DLD1 (cell line): Measurements from ENCODE around the gene BCL2L1.
"Not testable (repeated sequence)": the region's sequence is repeated elsewhere in the genome, so short reads cannot be mapped to it uniquely, and the experiment has no call there.

Experiments
- in situ Hi-C: cut with HindIII; loops from 2 replicates; pipeline ENCODE4 v1.10.0; 2017; ENCODE audit warnings: low sequenced_read_pairs

BCL2L1 gene

DNA sequence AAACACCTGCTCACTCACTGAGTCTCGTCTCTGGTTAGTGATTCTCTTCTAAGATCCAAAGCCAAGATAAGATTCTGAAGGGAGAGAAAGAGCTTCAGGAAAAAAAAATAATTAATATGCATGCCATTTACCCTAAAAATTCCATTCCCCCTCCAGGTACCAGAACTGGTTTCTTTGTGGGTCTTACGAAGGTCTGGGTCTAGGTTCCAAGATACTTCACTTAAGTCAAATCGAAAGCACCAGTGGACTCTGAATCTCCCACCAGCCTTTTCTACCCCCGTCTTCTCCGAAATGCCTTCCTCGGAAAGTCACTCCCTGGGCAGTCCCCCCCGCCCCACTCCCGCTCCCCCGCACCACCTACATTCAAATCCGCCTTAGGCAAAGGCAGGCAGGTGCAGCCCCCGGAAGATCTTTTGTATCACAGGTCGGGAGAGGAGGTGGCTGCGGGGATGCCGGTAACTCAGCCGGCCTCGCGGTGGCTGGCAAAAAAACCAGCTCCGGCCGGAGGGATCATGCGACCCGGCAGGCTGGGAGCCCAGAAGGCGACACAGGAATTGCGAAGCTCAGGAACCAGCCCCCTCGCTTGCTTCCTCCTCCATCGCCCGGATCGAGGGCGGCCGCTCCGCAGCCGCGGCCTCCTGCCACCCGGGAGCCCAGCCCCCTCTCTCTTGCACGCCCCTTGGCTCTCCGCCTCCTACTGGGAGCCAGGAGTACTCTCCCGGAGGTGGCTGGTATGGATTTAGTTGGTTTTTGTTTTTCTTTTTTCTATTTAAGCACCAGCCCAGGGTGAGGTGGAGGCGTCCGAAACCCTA is at the start of gene BCL2L1:
TSS of gene BCL2L1 (minus strand) at position 612 of the 812 bp plus-strand sequence. CDS start 650 bp downstream, outside the sequence.
- in situ Hi-C loops = no loop called here

DNA sequence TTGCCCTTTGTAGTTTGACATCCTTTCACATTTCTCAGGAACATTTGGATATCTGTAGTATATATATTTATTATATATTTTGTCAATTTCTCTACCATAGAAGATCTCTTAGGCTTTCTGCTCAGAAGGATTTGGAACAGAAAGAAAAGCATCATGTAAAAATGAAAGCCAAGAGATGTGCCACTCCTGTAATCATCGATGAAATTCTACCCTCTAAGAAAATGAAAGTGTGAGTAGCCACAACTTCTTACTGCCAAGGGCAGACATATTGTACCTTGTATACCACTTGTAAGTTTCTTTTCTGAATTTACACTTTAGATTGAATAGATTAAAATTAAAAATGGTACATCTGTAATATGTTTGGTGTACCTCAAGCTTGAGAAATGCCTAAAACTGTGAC is 47.6 kb upstream of the BCL2L1 start:
- in situ Hi-C loops = no loop called here

DNA sequence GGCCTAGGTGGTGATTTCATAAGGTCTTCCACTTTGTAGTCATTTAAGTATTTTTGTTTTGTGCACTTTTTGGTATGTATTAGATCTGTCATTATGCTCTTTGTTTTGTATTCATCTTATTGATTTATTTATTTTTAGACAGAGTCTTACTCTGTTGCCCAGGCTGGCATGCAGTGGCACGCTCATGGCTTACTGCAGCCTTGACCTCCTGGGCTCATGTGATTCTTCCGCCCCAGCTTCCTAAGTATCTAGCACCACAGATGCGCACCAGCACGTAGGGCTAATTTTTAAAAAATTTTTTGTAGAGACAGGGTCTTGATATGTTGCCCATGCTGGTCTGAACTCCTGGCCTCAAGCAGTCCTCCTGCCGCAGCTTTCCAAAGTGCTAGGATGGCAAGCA is 47.0 kb upstream of the BCL2L1 start:
- in situ Hi-C loops = no loop called here

DNA sequence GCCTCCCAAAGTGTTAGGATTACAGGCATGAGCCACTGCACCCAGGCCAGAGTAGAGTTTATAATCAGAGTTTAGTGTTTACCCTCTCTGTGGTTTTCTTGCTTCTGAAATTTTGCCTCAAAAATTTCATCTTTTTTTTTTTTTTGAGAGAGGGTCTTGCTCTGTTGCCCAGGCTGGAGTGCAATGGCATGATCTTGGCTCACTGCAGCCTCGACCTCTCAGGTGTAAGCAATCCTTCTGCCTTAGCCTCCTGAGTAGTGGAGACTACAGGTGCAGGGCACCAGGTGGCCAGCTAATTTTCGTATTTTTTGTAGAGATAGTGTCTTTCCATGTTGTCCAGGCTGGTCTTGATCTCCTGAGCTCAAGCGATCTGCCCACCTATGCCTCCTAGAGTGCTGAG is 45.1 kb upstream of the BCL2L1 start:
- in situ Hi-C loops = no loop called here

DNA sequence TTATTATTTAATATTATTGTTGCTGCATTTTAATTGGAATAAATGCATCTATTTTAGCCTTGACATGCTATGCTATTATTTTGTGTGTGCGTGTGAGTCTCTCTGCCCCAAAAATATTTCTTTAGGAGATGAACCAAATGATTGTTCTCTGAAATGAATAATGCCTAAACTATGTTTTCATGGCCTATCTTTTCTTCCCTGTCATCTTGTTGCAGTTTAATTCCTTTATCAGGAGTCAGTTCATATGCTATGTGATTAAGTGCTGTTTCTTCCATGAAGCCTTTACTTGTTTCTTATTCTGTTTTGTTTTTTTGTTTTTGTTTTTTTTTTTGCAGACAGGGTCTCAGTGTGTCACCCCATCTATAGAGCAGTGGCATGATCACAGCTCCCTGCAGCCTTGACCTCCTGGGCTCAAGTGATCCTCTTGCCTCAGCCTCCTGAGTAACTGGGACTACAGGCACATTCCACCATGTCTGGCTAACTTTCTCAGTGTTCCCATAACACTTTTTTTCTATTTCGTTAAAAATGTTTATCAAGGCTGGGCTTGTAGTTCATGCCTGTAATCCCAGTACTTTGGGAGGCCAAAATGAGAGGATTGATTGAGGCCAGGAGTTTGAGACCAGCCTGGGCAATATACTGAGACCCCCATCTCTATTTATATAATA is 42.1 kb upstream of the BCL2L1 start:
- in situ Hi-C loops = no loop called here

DNA sequence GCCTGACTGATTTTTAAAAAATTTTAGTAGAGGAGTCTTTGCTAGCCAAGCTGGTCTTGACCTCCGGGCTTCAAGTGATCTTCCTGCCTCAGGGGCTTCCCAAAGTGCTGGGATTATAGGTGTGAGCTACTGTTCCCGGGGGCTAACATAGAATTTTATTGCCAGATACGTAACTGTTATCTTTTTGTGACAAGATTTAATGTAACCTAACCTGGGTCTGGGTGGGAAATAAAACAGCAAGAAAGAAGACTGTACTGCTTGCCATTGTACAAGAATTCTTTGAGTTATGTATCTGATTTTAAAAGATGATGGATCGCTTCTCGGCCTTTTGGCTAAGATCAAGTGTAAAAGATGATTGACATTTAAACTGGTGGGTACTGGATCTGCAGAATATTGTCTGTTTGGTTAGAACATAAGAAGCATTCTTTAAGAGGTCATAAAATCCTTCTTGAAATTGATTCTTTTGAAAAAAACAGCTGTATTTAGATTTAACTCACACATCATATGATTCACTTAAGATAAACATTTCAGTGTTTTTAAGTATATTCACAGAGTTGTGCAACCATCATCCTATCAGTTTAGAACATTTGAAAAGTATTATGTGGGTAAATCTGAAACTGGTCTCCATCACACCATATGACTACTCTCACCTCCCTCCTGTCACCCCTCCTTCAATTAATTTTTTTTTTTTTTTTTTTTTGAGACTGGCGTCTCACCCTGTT is 38.0 kb upstream of the BCL2L1 start:
- in situ Hi-C loops = no loop called here

DNA sequence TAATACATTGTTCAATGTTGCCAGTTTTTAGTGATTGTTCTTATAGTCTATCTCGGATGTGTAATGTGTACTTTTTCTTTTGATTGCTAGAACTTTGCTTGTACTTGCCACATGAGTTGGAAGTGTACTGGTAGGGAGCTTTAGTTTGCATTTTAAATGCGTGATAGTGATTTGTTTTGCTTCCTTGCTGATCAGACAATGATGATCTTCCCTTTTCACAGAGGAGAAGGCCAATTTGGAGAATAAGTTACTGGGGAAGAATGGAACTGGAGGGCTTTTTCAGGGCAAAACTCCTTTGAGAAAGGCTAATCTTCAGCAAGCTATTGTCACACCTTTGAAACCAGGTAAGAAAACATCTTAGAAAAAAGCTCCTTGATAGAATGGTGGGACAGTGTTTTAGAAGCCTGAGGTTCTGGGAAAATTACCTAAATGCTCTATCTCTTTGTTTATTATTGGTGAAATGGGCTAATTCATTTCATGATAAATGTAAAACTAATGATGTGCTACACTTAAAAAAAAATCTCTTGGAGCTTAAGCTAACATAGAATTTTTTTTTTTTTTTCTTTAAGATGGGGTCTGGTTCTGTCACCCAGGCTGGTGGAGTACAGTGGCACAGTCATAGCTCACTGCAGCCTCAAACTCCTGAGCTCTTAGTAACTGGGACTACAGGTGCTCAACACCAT is 37.3 kb upstream of the BCL2L1 start:
- in situ Hi-C loops = no loop called here

DNA sequence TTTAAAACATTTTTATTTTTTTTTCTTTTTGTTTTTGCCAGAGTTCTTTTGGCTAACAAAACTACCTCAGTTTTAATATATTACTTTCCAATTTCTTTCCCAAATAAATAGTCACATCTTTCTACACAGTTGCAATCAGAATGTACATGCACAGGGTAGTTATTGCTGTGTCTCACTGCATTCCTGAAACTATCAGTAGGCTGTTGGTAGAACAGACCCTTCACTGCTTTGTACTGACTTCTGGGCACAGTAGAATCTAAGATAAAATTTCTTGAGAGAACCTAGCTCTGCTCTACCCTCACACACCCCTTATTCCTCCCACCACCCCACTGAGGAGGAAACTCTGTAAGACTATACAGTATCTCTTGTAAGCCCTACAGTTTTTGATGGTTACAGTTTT is 36.3 kb upstream of the BCL2L1 start:
- in situ Hi-C loops = no loop called here

DNA sequence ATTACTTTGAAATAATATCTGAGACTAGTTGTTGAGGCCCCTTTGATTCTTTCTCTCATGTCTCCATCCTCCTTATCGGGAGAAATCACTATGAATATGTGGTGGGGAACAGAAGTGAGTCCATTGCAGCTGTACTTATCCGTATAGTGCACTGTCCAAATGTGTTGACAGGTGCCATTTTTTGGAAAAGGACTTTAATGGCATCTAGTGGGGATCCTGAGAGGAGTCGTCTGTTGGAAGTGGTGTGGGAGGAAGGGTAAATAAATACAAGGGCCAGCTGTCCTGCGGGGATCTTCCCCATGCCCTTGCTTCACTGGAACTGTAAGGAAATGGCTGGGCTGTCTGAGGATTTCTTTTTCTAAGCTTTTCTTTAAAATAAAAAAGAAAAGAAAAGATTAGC is 35.9 kb upstream of the BCL2L1 start:
- in situ Hi-C loops = no loop called here

DNA sequence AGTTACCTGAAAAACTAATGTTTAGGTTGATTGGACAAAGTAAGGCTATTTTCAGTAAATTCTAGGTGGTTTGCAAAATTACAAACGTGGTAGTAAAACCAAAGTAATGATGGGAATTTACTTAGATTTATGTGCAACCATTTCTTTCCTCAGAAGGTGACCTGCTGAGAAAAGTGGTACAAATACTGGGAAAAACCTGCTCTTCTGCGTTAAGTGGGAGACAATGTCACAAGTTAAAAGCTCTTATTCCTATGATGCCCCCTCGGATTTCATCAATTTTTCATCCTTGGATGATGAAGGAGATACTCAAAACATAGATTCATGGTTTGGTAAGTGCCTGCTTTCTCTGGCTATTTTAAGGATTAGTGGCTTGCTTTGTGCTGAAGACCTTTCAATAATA is 34.6 kb upstream of the BCL2L1 start:
- in situ Hi-C loops = no loop called here

DNA sequence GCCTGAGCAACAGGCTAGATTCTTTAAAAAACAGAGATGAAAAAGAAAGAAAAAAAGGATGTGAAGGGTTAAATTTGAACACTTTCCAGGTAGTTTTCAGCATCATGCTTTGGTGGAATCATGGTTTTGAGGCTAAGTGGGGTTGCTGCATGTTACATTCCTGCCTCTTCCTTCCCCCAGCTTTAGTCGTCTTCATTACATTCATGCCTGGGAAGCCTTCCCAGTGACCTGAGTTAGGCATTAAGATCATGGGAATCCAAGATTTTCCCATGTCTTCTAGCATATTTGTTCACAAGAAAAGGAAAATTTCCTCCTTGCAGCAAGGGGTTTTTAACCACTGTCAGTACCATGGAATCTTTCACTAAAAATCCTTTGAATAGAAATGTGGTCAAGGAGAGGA is 28.5 kb upstream of the BCL2L1 start:
- in situ Hi-C loops = no loop called here

DNA sequence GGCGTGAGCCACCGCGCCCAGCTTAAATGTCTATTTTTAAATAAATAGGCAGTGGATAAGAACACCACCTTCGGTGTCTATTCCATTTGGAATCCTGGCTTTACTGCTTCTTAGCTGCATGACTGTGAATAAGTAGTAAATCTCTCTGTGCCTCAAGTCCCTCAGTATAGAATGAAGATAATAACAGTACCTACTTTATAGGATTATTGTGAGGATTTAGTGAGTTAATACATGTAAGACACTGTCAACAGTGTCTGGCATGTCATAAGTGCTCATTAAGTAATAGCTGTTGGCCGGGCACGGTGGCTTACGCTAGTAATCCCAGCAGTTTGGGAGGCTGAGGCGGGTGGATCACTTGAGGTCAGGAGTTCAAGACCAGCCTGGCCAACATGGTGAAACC is 26.6 kb upstream of the BCL2L1 start:
- in situ Hi-C loops = no loop called here

DNA sequence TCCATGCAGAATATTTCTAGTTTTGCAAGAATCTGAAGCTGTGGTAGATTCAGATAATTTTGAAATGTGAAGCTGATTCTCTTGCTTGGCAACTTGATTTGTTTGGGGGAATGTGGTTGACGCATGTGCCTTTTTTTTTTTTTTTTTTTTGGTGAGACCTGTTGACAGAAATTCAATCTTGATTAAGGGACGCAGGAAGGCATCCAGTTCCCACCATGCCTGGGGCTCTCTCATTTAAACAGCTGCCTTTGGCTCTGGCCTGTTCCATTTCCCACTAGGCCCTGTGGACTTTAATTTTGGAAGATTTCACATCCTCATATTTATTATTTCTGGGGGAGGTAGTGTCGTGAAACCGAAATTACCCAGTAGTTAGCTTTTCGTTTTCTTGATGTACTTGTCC is 25.0 kb upstream of the BCL2L1 start:
- in situ Hi-C loops = no loop called here

DNA sequence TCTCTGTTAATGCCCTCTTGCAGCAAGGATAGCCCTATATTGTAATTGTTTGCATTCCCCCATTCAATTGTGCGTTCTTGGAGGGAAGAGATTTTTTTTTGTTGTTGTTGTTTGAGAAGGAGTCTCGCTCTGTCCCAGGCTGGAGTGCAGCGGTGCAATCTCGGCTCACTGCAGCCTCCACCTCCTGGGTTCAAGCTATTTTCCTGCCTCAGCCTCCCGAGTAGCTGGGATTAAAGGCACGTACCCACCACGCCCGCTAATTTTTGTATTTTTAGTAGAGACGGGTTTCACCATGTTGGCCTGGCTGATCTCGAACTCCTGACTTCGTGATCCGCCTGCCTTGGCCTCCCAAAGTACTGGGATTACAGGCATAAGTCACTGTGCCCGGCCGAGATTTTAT is 24.4 kb upstream of the BCL2L1 start:
- in situ Hi-C loops = not testable (repeated sequence)

DNA sequence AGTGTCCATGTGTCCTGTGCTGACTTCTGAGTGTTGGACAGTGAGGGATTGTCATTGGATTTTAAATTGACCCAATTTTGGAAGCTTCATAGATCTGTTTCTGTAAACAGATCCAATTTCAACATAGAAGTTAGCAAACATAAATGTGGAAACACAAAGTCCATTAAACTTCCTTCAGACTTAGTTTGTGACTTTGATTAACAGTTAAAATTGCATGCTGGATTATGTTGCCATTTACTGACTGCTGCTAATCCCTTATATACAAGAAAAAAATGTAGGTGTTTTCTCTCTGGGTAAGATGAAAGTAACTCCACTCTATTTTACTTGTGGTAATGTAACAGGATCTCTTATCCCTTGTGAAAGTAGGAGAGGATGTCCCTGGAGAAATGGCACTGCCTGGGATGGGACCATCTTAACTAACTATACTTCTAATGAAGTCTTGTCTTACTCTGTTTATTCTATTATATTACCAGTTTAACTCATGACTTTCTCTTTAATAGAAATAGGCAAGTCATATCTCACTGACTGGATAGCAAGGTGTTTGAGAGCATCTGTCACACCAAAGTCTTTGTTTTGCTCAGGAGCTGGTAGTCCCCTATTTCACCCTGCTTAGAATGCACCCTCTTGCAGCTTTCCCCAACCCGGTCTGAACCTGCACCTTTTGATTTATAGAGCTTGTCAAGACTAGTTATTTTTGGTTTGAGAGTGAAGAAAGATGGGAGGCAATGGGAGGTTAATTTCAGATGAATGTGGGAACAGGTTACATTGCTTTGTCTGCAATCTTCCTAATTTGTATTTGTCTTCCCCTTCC is 23.6 kb upstream of the BCL2L1 start:
- in situ Hi-C loops = no loop called here

DNA sequence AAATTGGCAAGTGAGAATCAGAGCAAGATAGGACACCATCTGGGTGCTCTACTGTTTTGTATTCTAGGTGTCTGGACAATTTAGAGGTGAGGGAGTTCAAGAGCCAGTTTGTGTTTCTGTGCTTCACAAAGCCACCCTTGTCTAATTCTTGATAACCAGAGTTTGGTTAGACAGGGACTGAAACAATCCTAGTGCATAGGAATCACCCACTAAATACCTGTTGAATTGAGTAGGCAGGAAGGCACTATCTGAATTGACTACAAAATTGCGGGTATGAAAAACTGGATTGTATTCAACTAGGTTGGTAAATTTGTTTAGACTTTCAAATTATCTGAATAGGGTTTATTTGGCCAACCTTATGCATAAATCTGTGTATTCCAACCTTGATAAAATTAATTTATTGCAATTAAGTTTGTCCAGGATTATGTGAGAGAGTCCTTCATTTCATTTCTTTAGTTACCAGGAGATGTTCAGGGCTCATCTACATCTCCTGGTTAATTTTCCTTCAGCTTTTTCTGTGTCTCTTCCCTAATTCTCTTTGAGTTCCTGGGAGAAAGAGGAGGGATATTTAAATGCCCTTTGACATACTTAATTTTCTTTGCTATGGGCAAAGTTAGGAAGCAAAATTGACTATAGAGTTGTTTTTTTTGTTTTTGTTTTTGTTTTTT is 18.1 kb upstream of the BCL2L1 start:
- in situ Hi-C loops = no loop called here

DNA sequence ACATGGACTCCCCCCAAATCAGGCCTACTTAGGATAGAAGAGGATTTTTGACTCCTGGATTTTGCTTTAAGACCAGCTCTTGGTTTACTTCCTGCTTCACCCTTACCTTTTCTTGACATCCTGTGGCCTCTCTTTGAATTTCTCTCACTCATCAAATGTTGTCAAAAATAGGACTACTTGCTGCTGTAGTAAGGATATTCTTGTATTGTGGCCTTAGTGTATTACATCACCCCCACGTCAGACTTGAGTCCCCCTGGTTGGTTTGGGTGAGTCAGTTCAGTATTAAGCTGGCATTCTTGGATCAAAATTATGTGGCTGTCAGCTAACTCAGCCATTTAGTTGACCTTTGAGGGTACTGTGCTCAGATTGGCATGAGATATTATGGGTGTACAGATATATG is 17.5 kb upstream of the BCL2L1 start:
- in situ Hi-C loops = no loop called here

DNA sequence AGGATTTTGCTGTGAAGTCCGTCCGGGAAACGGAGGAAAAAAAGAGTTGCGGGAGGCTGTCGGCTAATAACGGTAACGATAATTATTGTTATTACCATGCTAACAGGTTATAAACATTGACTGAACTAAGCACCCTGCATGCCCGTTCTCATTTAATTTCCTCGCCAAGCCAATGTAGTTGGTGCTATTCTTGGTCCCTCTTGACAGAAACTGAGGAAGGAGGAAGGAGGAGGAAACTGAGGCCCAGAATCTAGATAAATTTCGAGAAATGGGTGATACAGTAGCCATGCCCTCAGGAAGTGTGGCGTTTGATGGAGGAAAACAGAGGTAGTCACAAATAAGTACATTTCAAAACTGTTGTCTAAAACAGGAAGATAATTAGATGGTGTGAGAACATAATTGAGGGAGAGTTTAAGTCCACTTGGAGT is 16.9 kb upstream of the BCL2L1 start:
- in situ Hi-C loops = no loop called here

DNA sequence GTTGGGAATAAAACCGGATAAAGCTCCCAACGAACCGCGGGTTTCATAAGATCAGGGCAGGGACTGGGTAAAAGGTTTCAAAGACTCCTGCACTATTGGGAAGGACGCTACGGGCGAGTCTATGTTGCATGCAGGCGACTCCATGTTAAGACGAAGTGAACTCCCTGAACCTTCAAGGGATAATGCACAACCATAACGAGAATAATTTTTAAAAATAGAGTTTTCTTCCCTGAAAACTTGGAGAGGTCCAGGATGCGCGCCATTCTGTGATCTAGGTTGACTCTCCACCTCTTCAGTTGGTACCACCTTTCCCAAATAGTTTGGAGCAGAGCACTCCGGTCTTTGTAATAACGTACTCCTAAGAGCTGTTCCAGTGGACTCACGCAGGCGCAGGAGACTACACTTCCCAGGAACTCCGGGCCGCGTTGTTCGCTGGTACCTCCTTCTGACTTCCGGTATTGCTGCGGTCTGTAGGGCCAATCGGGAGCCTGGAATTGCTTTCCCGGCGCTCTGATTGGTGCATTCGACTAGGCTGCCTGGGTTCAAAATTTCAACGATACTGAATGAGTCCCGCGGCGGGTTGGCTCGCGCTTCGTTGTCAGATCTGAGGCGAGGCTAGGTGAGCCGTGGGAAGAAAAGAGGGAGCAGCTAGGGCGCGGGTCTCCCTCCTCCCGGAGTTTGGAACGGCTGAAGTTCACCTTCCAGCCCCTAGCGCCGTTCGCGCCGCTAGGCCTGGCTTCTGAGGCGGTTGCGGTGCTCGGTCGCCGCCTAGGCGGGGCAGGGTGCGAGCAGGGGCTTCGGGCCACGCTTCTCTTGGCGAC is 16.3 kb upstream of the BCL2L1 start, which contains the start of gene TPX2:
TSS of gene TPX2 (plus strand) at position 562 of the 821 bp plus-strand sequence. CDS start 18,187 bp downstream, outside the sequence.
- in situ Hi-C loops = no loop called here
